Stimulated activated CD8-positive, alpha-beta memory T cell treated with anti-CD3 and anti-CD28 coated beads, Interleukin-7, amount 100 ng/mL, for 4 hours (primary cell): Measurements from ENCODE around the gene SMCHD1.

Experiments
- DNase-seq, 2 donors: peaks; one replicate each; pipeline ENCODE4 v3.0.0-alpha.2; 2020; ENCODE audit warnings: low read depth in 2 of 2

Gene SMCHD1

DNA sequence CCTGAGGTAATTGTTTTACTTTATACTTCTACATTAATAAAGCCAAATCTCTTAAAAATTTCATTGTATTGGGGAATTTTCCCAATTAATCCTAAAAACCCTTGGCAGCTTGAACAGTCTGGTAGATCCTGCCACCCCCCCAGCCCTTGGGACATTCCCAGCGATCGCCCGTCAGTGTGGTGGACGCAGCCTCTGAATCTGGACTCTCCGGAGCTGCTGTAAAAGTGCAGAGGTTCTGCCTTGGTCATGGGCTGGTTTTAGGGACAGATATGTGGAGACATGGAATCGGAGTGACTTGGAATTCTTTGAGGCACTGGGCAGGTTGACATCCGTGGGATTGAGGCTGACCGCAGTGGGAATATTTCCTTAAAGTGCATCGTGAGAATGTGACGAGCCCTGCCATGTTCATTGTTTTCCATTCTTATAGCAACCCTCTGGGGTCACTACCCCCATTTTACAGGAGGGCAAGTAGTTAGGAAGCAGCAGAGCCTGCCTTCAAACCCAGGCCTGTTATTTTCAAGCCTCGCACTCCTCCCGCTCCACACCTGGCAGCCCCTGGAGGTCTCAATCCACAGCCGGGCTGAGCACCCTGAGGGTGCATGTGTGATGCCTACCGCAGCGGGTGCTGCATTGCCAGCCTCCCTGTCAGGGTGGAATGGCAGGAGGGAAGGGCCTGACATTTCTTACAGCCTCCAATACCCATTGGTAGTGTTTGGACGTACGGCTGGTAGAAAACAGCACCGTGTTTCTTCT lies 197.8 kb downstream of the SMCHD1 start:
- no peak for DNase-seq

DNA sequence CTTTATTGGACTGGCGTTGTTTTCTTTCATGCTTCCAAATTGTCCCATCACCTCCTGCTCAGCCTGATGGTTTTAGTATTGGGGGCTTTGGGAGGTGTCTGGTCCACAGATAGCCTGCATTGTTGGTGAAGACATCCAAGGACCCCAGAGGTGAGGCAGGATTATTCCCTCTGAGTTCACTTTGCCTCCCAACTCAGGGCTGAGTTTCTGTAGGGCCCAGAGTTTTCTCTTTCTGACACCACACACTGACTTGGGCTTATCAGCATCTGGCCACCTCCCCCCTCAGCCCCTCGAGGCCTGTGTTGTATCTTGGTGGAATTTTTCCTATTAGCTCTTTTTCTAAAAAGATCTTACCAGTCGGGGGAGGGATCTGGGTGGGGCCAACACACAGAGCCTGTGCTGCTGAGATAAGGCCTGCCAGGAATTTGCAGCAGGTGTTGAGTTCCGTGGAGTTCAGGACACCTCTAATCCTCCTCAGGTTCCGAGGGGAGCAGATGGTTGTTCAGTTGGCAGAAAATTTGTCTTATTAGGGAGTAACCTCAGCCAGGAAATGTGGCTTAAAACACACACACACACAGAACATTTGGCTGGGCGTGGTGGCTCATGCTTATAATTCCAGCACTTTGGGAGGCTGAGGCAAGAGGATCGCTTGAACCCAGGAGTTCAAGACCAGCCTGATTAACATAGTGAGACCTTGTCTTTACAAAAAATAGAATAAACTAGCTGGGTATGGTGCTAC lies 198.6 kb downstream of the SMCHD1 start:
- no peak for DNase-seq
